Brain pericyte (primary cell): Measurements from ENCODE around the gene FOS.
A peak's percentile ranks its signal among the peaks of the same experiment; 100 is the strongest.
"Not testable (repeated sequence)": the region's sequence is repeated elsewhere in the genome, so short reads cannot be mapped to it uniquely, and the experiment has no call there.

Experiments used
- DNase-seq: peaks from one replicate; pipeline ENCODE4 v3.0.0-alpha.2; 2012; ENCODE audit warnings: low read depth, low spot score

Gene FOS

GRCh38 chr14:75294649-75295033 is 16.0 kb downstream of the FOS start:
- DNase-seq, result no peak

- DNase-seq, result no peak
Observed at GRCh38 chr14:75295061-75295461, 16.4 kb downstream of the FOS start.

DNA sequence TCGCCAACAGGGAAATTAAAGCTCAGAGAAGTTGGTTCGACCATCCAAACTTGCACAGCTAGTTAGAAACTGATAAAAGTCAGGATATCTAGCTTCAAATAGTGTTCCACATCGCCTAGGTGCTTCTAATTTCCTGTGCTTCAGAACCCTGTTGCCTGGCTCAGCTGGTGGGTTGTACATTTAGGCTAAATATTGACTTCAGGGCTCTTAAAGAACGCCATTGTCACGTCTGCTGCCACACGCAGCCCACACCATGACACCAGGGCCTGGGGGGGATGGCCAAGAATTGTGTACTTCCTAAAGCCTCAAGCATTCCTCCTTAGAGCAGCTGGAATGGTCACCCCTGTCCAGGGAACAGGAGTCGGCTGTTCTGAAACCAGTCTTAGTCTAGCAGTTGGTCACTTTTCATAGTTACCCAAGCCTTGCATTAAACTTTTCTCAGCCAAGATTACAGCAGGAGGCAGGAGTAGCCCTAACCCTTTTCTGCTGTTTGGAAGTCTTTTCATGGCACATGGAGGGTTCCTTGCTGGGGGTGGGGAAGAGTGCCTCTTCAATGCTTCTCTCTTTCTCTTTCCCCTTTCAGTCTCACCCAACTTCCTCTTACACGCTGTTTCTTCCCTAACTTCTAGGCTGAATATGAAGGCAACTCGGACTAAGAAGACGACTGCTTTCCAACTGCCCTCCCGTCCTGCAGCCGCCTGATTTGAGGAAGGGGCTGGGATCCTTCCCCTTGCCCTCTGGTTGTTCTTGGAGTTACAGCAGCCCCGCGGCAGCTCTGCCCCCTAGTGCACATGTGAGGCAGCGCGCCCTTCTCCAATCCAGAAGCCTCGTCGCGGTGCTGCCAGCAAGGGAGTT is 17.1 kb downstream of the FOS start:
- DNase-seq, result no peak

DNA sequence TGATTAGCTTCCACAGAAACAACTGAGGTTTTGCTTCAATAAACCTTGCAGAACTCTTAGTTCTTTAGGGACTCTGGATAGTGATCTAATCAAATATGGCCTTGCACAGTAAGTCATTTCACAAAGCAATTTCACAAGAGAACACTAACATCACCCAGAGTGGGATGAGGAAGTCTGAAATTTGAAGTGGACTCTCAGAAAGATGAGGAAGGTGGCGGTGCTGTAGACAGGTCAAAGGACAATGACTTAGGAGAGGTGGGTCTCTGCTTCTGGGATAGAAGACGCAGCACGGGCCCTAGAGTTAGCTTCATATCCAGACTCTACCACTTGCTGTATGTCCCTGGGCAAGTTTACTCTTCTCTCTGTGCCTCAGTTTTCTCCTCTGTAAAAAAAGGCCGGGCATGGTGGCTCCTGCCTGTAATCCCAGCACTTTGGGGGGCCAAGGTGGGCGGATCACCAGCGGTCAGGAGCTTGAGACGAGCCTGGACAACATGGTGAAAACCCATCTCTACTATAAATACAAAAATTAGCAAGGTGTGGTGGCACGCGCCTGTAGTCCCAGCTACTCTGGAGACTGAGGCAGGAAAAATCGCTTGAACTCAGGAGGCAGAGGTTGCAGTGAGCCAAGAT is 18.9 kb downstream of the FOS start:
- no peak for DNase-seq

DNA sequence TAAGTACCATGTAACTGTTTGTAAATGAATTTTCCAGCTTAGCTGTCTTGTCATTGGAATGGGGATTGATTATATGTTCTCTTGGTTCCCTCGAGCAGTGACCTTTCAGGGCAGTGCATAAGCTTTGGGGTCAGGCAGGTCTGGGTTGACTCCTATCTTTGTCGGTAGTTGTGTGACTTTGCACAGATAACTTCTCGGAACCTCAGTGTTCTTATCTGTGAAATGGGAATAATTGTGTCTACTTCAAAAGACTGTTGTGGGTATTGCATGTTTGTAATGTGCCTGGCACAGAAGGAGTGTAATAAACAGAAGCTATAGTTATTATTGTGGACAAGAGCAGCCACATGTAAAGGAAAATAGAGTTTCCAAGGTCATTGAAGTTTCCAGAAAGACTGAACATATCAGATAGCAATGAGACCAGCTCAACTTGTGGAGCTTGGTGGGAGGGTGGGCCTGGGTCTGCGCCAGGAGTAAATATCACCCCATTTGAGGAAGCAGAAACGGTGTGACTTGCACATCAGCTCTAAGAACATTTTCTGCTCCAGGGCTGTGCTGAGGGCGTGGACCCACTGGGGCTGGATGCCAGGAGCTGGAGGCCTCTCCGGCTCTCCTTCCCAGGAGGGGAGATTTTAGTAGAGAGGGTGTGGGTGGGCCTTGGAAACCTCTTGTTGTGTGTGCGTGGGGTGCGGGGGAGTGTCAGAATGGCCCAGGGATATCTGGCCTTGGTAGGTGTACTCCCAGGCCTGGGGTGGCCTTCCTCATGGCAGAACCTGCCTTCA is 19.7 kb downstream of the FOS start:
- DNase-seq, result no peak

DNA sequence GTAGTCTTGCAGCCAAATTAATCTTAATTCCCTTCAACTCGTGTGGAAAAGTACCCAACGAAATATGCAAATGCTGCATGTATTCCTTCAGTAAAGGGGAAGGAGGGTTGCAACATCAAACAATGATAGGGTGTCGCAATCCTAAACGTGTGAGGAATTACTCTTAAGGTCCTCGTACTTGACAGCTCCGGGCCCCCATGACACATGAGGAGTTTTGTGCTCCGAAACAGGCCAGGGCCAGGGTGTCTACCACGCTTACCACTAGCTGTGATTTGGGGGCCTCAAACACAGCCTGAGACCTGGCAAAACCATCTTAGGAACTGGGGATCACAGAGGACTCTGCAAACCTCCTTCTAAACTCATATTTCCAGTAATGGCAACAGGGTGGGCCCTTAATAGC is 20.4 kb downstream of the FOS start:
- DNase-seq, result no peak

DNA sequence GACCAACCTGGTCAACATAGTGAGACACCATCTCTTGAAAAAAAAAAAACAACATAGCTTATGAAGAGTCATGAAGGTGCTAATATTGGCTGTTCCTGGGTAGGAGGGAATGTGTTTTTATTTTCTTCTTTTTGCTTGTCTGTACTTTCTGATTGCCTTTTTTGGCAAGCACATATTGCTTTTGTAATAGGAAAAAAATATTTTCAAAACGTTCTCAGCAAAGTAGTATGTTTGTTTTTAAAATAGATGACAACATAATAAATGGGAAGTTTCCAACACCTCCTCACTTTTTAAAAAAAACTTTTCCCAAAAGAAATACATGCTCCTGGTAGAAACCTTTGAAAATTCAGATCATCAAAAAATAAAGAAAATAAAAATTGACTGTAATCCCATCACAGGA is 20.9 kb downstream of the FOS start:
- no peak for DNase-seq

DNA sequence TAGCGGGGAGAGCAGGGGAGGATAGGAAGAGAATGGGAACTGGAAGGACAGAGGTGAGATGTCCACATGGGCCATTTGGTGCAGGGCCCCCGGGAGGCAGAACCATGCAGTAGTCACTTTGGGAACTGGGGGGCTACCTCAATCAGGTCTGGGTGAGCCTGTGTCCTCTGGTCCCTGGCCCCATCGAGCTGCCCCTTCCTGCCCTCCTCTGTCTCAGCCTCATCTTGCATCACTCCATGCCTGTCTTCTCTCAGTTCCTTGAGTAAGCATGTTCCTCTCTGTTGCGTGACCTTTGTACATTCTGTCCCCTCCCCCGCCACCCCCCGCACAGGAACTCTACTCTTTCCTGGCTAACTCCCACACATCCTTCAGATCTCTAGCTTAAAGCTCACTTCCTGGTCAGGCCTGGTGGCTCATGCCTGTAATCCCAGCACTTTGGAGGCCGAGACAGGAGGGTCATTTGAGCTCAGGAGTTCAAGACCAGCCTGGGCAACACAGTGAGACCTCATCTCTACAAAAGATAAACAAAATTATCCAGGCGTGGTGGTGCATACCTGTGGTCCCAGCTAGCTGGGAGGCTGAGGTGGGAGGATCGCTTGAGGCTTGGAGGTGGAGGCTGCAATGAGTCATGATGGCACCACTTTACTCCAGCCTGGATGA is 23.2 kb downstream of the FOS start:
- no peak for DNase-seq

DNA sequence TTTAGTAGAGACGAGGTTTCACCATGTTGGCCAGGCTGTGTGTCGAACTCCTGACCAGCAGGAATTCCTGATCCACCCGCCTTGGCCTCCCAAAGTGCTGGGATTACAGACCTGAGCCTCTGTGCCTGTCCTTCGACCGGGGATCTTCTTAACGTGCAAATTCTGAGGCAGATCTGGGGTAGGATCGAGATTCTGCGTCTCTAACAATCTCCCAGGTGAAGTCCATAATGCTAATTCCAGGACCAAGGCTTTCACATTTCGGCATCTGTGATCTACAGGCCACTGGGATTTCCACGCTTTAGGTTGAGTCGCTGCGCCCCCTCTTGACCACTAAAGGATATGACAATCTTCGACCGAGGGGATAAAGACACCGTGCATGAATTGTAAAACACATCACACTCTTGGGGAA is 24.8 kb downstream of the FOS start:
- DNase-seq, result no peak

- not testable (repeated sequence) for DNase-seq
Observed at GRCh38 chr14:75306410-75306809, 27.8 kb downstream of the FOS start.

DNA sequence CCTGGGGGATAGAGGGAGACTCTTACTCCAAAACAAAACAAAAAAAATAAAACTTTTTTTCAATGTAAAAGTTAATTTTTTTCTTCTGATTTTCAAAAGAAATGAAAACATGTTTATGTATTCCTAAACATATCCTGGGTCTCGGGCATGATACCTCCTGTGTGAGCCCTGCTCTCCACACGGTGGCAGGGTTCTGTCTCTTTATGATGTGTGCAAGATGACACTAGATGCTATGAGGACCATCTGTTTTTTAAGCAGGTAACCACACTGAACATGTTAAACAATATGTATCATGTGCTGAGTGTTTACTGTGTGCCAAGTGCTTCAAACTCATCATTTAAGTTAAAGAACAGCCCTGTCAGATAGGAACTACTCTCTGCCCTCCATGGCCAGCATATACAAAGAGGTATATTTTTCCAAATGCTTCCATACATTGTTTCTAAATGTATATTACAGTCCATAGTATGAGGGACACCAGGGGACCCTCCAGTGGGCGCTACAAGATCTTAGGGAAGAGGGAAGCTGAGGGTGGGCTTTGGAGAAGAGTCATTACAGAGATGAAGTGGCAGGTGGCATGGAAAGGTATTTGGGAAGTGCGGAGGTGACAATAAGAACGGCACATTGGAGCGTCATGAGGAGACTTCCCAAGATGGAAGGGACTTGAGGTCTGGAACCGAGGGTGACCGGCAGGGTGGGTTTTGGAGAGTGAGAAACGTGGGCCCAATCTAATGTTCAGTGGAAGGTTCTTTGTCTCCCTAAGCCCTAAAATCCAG is 28.5 kb downstream of the FOS start:
- DNase-seq, result no peak

DNA sequence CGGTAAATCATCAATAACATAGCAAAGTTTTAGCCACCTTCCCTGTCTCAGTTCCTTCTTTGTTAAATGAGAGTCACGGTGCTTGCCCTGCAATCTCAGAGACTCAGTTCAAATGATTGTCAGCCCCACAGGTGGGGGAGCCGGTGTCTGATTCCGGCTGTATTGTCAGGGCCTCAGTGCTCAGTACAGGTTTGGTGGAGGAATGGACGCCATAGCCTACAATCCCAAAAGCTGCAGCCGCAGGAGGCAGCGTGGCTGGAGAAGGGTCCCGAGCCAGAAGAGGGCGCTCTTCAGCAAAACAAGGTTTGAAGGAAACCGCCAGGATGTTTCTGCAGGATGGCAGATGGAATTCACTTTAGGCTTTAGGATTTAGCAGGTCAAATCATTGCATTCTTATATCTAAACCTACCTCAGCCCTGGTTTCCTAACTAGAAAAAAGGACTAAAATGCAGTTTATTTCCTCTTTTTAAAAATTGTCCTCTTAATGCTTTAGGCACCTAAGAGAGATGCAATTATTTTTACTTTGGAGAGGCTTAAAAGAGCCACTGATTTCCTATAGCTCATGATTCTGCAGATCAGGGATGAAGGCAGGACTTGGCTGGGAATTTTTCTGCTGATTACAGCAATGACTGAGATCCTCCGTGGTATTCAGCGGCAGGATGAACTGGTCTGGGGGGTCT is 29.2 kb downstream of the FOS start:
- no peak for DNase-seq

- DNase-seq, result not testable (repeated sequence)
Observed at GRCh38 chr14:75308991-75309390, 30.4 kb downstream of the FOS start.

GRCh38 chr14:75309561-75309960 is 30.9 kb downstream of the FOS start:
- not testable (repeated sequence) for DNase-seq

- peak; percentile 94 for DNase-seq
Observed at GRCh38 chr14:75310295-75311111, 31.9 kb downstream of the FOS start.

GRCh38 chr14:75311356-75311755 is 32.7 kb downstream of the FOS start:
- no peak for DNase-seq

DNA sequence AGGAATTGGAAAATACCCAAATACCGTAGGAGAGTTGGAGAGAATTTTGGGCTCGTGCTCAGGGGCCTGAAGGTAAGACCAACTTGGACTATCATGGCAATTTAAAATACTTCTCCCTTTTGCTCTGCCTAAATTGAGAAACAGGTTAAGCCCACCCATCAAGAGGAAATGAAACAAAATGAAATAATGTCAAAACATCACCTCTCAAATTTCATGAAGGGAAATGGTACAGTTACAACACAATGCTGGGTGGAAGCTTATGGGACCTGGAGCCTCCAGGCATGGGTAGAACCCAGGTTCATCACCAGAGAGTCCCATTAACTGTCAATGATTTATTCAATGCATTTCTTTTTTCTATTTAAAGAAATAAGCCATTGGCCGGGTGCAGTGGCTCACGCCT is 33.7 kb downstream of the FOS start:
- DNase-seq, result no peak

GRCh38 chr14:75313294-75313693 is 34.7 kb downstream of the FOS start:
- DNase-seq, result no peak

DNA sequence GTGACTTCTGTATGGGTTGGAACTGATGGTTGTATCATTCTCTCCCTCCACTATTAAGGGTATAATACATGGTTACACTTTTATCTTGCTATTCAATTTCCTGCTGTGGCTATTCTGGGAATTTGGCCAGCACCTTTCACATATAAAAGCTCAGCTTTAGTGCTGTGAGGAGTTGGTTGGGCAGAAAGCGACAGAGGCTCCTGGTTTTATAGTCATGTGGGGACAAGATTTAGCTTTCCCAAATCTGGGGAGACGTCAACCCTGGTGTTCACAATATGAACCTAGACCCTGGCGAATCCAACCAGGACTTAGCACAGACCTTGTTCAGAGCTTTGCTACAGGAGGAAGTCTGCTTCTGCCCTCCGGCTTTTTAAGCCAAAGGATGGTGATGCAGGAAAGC is 36.5 kb downstream of the FOS start:
- no peak for DNase-seq

DNA sequence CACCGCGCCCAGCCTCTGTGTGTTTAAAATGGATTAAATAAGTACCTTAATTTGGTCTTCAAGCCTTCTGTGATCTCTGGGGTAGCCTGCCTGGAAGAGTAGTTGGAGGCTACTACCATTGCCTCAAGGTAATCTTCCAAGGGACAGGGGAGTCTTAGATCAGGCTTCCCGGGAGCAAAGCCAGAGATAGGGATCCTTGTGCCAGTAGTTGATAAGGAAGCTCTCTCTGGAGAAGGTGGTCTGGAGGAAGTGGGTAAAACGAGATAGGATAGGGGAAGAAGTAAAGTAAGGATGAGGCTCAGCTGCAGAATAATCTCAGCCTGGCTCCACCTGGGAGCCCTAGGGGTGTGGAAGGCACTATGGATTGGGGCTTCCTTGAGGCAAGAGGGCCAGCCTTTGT is 38.5 kb downstream of the FOS start:
- no peak for DNase-seq
